Stomach smooth muscle (tissue), 2 donors: Measurements from ENCODE around the gene CTNNA3.

Experiments used
- H3K27ac ChIP-seq: one replicate; pipeline ENCODE4 v1.7.0; 2013; ENCODE audit warnings: mild to moderate bottlenecking, low read length, inconsistent platforms
- H3K27me3 ChIP-seq, 2 donors: one replicate each; pipeline ENCODE4 v1.7.0; 2013; ENCODE audit warnings: low read length in 2 of 2; ENCODE audit not compliant: insufficient read depth in 2 of 2, control insufficient read depth in 1 of 2
- H3K36me3 ChIP-seq, 2 donors: one replicate each; pipeline ENCODE4 v1.7.0; 2013; ENCODE audit warnings: low read length in 2 of 2; ENCODE audit not compliant: control insufficient read depth in 2 of 2, insufficient read depth in 2 of 2
- H3K4me1 ChIP-seq: one replicate; pipeline ENCODE4 v1.7.0; 2013; ENCODE audit warnings: low read length; ENCODE audit not compliant: control insufficient read depth, insufficient read depth
- H3K4me3 ChIP-seq, 2 donors: one replicate each; pipeline ENCODE4 v1.7.0; 2013; ENCODE audit warnings: low read length in 2 of 2
- H3K9ac ChIP-seq, 2 donors: one replicate each; pipeline ENCODE4 v1.7.0; 2013; ENCODE audit warnings: low read length in 2 of 2, mild to moderate bottlenecking in 1 of 2
- H3K9me3 ChIP-seq, 2 donors: one replicate each; pipeline ENCODE4 v1.7.0; 2013; ENCODE audit warnings: low read length in 2 of 2; ENCODE audit not compliant: control insufficient read depth in 2 of 2
- donor health status: healthy.
- donor health status: Pancreatic carcinoma.

The CTNNA3 gene

GRCh38 chr10:66951896-66952295 is 744.1 kb downstream of the CTNNA3 start:
- Histone ChIP-seq H3K9ac (no peak overlapping the region), H3K27me3 (no peaks in the 10 kb centered on the region), H3K4me3 (no peak overlapping the region), H3K36me3 (no peaks in the 10 kb centered on the region), H3K27ac (no peak overlapping the region), H3K4me1 (no peaks in the 10 kb centered on the region), H3K9me3 (no peaks in the 10 kb centered on the region)

DNA sequence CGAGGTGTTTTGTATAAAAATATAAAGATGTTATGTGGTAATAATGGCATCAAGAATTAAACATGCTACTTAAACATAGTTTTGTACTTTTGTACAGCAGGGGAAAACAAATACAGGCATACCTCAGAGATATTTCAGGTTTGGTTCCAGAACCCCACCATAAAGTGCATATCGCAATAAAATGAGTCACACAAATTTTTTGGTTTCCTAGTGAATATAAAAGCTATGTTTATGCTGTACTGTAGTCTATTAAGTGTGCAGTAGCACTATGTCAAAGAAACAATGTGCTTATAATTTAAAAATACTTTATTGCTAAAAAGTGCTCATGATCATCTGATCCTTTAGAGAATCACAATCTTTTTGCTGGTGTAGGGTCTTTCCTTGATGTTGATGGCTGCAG is 752.4 kb downstream of the CTNNA3 start:
- H3K36me3 ChIP-seq = no peaks in the 10 kb centered on the region
- no peak overlapping the region for H3K9ac ChIP-seq
- H3K4me1 ChIP-seq = no peaks in the 10 kb centered on the region
- no peak overlapping the region for H3K4me3 ChIP-seq
- H3K27me3 ChIP-seq = no peaks in the 10 kb centered on the region
- H3K9me3 ChIP-seq = no peaks in the 10 kb centered on the region
- no peak overlapping the region for H3K27ac ChIP-seq

- Histone ChIP-seq H3K27me3 (no peaks in the 10 kb centered on the region), H3K9ac (no peak overlapping the region), H3K4me1 (no peaks in the 10 kb centered on the region), H3K4me3 (no peak overlapping the region), H3K9me3 (no peaks in the 10 kb centered on the region), H3K36me3 (no peaks in the 10 kb centered on the region), H3K27ac (no peak overlapping the region)
Observed at GRCh38 chr10:66942407-66942806, 753.6 kb downstream of the CTNNA3 start.

DNA sequence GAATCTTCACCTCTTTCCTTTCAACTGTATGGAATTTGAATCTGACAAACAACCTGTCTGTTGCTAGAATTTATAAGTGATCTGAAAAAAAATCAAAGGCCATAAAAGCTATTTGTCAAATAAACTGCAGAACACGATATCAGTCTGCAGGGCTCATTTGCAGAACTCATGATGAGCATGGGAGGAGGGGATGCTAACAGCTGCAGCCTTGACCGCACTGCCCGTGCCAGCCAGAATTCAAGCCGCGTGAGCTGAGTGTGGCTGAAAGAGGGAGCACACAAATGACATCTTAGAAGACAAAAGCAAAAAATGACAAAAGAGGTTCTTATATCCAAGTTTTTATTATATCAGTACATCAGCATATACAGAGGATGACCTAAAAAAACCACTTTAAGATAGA is 754.5 kb downstream of the CTNNA3 start:
- Histone ChIP-seq H3K4me1 (no peaks in the 10 kb centered on the region), H3K27me3 (no peaks in the 10 kb centered on the region), H3K9me3 (no peaks in the 10 kb centered on the region), H3K9ac (no peak overlapping the region), H3K36me3 (no peaks in the 10 kb centered on the region), H3K27ac (no peak overlapping the region), H3K4me3 (no peak overlapping the region)

DNA sequence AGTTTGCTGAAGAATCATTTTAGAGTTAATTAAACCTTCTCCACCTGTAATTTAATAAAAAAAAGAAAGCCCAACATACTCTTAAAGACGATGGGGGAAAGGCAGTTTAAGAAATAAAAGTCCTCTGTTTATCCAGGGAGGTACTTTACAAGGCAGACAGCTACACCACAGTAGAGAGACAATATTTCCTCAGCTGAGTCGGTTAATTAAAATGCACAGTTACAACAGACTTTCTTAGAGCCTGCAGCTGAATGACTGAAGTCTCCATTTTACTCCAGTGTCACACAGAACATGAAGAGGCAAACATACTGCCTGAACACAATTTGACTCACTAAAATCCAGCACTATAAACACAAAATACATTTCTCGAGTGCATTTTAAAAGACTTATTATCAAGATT is 755.0 kb downstream of the CTNNA3 start:
- Histone ChIP-seq H3K27me3 (no peaks in the 10 kb centered on the region), H3K9me3 (no peaks in the 10 kb centered on the region), H3K4me1 (no peaks in the 10 kb centered on the region), H3K9ac (no peak overlapping the region), H3K27ac (no peak overlapping the region), H3K4me3 (no peak overlapping the region), H3K36me3 (no peaks in the 10 kb centered on the region)

GRCh38 chr10:66934711-66935110 is 761.3 kb downstream of the CTNNA3 start:
- Histone ChIP-seq H3K27me3 (peaks cover 0 to 3% of the 10 kb centered on the region in 2 donors), H3K9me3 (no peaks in the 10 kb centered on the region), H3K36me3 (no peaks in the 10 kb centered on the region), H3K9ac (no peak overlapping the region), H3K4me1 (no peaks in the 10 kb centered on the region), H3K4me3 (no peak overlapping the region), H3K27ac (no peak overlapping the region)

DNA sequence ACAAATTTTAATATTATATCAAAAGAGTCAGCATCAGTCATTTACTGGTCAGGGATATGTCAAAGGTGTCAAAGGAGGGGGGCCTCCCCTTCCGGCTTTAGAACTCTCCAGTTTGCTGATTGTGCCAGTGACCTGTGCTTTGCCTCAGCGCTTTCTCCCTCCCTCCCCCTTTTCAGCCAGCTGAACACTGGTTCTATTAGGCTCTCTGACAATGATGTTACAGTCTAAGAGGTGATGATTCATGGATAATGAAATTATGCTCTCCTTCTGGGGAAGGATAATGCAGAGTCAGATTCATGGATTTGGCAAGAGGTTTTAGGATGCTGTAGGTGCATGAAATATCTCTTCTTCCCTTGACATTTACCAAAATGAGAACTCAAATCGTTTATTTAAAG is 764.0 kb downstream of the CTNNA3 start:
- no peak overlapping the region for H3K27ac ChIP-seq
- peaks cover 5% of the 10 kb centered on the region for H3K4me1 ChIP-seq
- H3K36me3 ChIP-seq = no peaks in the 10 kb centered on the region
- no peak overlapping the region for H3K9ac ChIP-seq
- H3K4me3 ChIP-seq = no peak overlapping the region
- H3K9me3 ChIP-seq = no peaks in the 10 kb centered on the region
- peaks cover 3 to 17% of the 10 kb centered on the region in 2 donors for H3K27me3 ChIP-seq

DNA sequence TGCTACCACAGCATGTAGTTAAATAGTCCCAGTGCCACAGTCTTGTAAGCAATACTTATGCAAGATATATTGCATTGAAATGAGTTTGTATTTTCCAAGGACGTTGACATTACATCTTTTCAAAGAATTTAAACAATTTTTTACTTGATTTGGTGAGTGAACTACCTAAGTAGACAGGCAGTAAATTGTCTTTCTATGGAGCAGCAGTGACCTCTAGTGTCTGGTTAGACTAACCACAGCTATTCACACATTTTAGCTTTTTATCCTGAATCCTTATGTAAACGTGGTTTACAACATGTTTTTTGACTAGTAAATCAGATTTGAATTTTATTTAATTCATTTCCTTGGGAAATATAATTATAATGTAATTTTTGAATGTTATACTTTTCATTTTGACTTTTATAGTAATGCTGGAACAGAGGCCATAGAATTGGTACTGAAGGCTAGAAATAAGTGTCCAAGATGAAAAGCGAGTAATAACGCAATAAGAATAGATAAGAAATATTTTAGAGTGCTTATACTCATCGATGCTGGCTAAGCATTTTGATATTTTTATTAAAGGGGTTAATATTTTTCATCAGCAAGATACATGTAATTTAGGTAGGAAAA is 764.6 kb downstream of the CTNNA3 start:
- Histone ChIP-seq H3K4me1 (peaks cover 5% of the 10 kb centered on the region), H3K9me3 (no peaks in the 10 kb centered on the region), H3K36me3 (no peaks in the 10 kb centered on the region), H3K9ac (no peak overlapping the region), H3K27ac (no peak overlapping the region), H3K4me3 (no peak overlapping the region), H3K27me3 (peaks cover 3 to 17% of the 10 kb centered on the region in 2 donors)

- Histone ChIP-seq H3K27ac (no peak overlapping the region), H3K4me3 (no peak overlapping the region), H3K4me1 (peaks cover 5% of the 10 kb centered on the region), H3K9me3 (no peaks in the 10 kb centered on the region), H3K36me3 (no peaks in the 10 kb centered on the region), H3K9ac (no peak overlapping the region), H3K27me3 (peaks cover 3 to 17% of the 10 kb centered on the region in 2 donors)
Observed at GRCh38 chr10:66929375-66929774, 766.6 kb downstream of the CTNNA3 start.

GRCh38 chr10:66928776-66929175 is 767.2 kb downstream of the CTNNA3 start:
- Histone ChIP-seq H3K27ac (no peak overlapping the region), H3K4me3 (no peak overlapping the region), H3K36me3 (no peaks in the 10 kb centered on the region), H3K9ac (no peak overlapping the region), H3K27me3 (peaks cover 3 to 17% of the 10 kb centered on the region in 2 donors), H3K9me3 (no peaks in the 10 kb centered on the region), H3K4me1 (peaks cover 5% of the 10 kb centered on the region)

- Histone ChIP-seq H3K9me3 (no peaks in the 10 kb centered on the region), H3K36me3 (no peaks in the 10 kb centered on the region), H3K27me3 (peaks cover 3 to 17% of the 10 kb centered on the region in 2 donors), H3K4me3 (no peak overlapping the region), H3K27ac (no peak overlapping the region), H3K9ac (no peak overlapping the region), H3K4me1 (peaks cover 5% of the 10 kb centered on the region)
Observed at GRCh38 chr10:66927971-66928770, 767.8 kb downstream of the CTNNA3 start.
